Parathyroid adenoma (tissue), 2 donors: ENCODE measurements around the gene LPP.

ENCODE experiments used
- H2AFZ ChIP-seq: fragments of 300-600 bp; sonication (generic); one replicate; pipeline ENCODE4 v1.7.0; 2017; ENCODE audit warnings: antibody characterized with exemption, mild to moderate bottlenecking
- H3K27ac ChIP-seq: fragments of 300-600 bp; sonication (generic); one replicate; pipeline ENCODE4 v1.7.0; 2017
- H3K27me3 ChIP-seq: fragments of 300-600 bp; sonication (generic); one replicate; pipeline ENCODE4 v1.7.0; 2017; ENCODE audit warnings: low read length; ENCODE audit not compliant: control insufficient read depth, insufficient read depth
- H3K36me3 ChIP-seq: fragments of 300-600 bp; sonication (generic); one replicate; pipeline ENCODE4 v1.7.0; 2017; ENCODE audit warnings: low read length; ENCODE audit not compliant: control insufficient read depth, insufficient read depth
- H3K4me1 ChIP-seq: fragments of 300-600 bp; sonication (generic); one replicate; pipeline ENCODE4 v1.7.0; 2017; ENCODE audit warnings: control low read depth
- H3K4me2 ChIP-seq: fragments of 300-600 bp; sonication (generic); one replicate; pipeline ENCODE4 v1.7.0; 2017; ENCODE audit warnings: low read length
- H3K4me3 ChIP-seq: fragments of 300-600 bp; sonication (generic); one replicate; pipeline ENCODE4 v1.7.0; 2017; ENCODE audit warnings: low read depth, low read length
- H3K79me2 ChIP-seq: fragments of 300-600 bp; sonication (generic); one replicate; pipeline ENCODE4 v1.7.0; 2017; ENCODE audit warnings: control low read depth
- H3K9ac ChIP-seq: fragments of 300-600 bp; sonication (generic); one replicate; pipeline ENCODE4 v1.7.0; 2017; ENCODE audit warnings: mild to moderate bottlenecking
- H3K9me3 ChIP-seq: fragments of 300-600 bp; sonication (generic); one replicate; pipeline ENCODE4 v1.7.0; 2017; ENCODE audit warnings: low read length; ENCODE audit not compliant: control insufficient read depth
- TF ChIP-seq, protein P1 (sequence below): fragments of 300-600 bp; sonication (generic); IDR thresholded peaks from one replicate; pipeline ENCODE4 v1.7.0; 2017; ENCODE audit warnings: antibody characterized with exemption, mild to moderate bottlenecking
- donor health status: primary hyperparathyroidism.

LPP gene

DNA sequence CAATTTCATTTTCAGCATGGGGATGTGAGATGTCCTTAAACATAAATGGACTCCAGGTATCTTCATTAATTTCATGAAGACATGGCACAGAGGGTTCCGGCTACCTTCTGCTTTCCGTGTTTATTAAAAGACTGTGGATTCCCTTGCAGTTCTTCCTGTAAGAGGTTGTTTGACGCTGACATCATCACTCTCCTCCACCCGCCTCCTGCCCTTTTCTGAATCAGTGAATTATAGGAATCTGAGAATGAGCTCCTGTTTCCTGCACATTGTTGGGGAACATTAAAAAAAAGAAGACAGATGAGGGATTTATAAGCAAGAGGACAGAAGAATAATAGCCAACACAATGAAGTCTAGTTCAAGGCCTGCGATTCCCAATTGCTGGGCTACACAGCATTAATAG, 191.3 kb downstream of the LPP start:
- Histone ChIP-seq H3K4me2 (no peak overlapping the region), H3K27ac (no peak overlapping the region), H2AFZ (no peak overlapping the region), H3K9ac (no peak overlapping the region), H3K27me3 (no peaks in the 10 kb centered on the region), H3K79me2 (no peaks in the 10 kb centered on the region), H3K4me1 (peaks cover 9% of the 10 kb centered on the region), H3K36me3 (no peaks in the 10 kb centered on the region), H3K9me3 (no peaks in the 10 kb centered on the region), H3K4me3 (no peak overlapping the region)
- TF ChIP-seq, protein P1, sequence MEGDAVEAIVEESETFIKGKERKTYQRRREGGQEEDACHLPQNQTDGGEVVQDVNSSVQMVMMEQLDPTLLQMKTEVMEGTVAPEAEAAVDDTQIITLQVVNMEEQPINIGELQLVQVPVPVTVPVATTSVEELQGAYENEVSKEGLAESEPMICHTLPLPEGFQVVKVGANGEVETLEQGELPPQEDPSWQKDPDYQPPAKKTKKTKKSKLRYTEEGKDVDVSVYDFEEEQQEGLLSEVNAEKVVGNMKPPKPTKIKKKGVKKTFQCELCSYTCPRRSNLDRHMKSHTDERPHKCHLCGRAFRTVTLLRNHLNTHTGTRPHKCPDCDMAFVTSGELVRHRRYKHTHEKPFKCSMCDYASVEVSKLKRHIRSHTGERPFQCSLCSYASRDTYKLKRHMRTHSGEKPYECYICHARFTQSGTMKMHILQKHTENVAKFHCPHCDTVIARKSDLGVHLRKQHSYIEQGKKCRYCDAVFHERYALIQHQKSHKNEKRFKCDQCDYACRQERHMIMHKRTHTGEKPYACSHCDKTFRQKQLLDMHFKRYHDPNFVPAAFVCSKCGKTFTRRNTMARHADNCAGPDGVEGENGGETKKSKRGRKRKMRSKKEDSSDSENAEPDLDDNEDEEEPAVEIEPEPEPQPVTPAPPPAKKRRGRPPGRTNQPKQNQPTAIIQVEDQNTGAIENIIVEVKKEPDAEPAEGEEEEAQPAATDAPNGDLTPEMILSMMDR, result no peak

DNA sequence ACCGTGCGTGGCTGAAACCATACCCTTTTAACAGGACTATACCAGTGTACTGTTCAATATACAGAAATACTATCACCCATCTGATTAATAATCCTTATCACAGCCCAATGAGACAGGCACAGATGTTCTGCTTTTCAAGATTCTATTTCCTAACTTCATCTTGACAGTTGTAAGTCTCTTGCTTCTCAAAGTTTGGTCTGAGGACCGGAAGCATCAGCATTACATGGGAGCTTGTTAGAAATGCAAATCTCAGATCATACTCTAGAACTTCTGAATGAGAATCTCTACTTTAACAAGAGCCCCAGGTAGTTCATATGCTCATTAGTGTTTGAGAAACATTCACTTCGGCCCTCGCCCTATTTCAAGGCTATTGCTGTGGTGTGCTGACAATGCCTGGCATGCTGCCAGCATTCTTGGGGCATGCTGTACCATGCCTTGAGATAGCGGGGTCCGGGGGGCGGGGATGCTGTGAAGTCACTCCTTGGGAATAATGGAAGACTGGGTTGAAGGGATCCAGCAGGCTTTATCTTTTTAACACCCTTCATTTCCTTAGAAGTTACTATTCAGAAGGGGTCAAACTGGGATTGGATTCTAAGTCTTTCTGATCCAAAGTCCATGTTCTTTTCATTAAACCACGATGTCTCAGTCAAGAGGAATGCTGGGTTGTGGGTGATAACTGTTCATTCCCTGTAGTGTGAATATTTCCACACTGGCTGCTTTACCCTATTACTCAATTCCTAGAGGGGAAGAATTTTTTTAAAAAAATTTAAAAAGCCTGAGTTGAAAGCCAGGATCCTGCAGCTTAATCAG, 194.7 kb downstream of the LPP start:
- Histone ChIP-seq H3K4me2 (no peak overlapping the region), H2AFZ (no peak overlapping the region), H3K9ac (no peak overlapping the region), H3K4me3 (no peak overlapping the region), H3K36me3 (no peaks in the 10 kb centered on the region), H3K4me1 (peaks cover 9% of the 10 kb centered on the region), H3K79me2 (no peaks in the 10 kb centered on the region), H3K27ac (no peak overlapping the region), H3K9me3 (no peaks in the 10 kb centered on the region), H3K27me3 (no peaks in the 10 kb centered on the region)
- TF ChIP-seq, protein P1, result no peak

DNA sequence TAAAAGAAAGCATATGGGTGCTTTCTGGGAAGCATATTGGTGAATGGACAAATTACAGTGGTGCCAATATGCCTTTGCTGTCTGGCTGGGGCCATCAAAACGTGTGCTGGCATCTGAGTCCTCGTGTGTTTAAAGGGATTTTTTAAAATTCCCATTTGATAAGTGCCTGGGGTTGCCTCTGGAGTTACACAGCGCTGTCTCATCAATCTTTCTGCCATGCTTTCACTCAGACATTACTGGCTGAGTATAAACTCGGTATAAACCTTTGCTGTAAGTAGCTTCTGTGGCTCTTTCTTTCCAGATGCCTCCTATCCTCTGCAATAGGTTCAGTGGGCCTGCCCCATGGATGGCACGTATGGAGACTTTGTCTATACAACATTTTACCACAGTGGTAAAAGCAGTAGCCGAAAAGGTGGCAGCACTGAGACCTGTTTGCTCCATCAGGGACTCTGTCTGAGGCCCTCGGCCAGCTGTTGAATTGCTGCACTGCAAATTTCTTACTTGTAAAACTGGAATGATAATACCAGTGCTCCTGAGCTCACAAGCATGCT, 195.5 kb downstream of the LPP start:
- H3K36me3 ChIP-seq, result no peaks in the 10 kb centered on the region
- no peaks in the 10 kb centered on the region for H3K79me2 ChIP-seq
- no peak overlapping the region for H3K27ac ChIP-seq
- no peak overlapping the region for H2AFZ ChIP-seq
- no peak overlapping the region for H3K4me2 ChIP-seq
- H3K27me3 ChIP-seq, result no peaks in the 10 kb centered on the region
- no peak overlapping the region for H3K9ac ChIP-seq
- no peak overlapping the region for H3K4me3 ChIP-seq
- no peaks in the 10 kb centered on the region for H3K9me3 ChIP-seq
- H3K4me1 ChIP-seq, result peaks cover 9% of the 10 kb centered on the region
- TF ChIP-seq, protein P1, result no peak

DNA sequence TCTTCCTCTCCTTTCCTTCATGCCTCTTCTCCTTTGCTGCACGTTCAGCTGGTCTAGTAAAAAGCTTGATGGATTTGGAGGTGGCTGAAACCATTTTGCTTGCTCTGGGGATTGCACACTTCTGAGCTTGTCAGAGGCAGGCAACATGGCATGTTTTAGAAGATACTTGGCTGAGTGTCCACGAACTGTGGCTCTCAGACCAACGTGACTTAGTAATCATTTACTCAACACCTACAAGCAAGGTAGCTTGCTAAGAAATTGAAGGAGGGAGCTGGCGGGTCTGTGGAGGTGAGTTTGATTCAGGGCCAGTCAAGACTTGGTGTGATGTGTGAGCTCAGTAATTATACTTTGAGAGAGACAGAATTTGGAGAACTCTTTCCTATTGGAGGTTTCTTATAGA, 196.0 kb downstream of the LPP start:
- Histone ChIP-seq H3K4me1 (peaks cover 9% of the 10 kb centered on the region), H3K79me2 (no peaks in the 10 kb centered on the region), H3K27ac (no peak overlapping the region), H3K9ac (no peak overlapping the region), H3K9me3 (no peaks in the 10 kb centered on the region), H3K36me3 (no peaks in the 10 kb centered on the region), H3K27me3 (no peaks in the 10 kb centered on the region), H3K4me2 (no peak overlapping the region), H2AFZ (no peak overlapping the region), H3K4me3 (no peak overlapping the region)
- TF ChIP-seq, protein P1, result no peak

DNA sequence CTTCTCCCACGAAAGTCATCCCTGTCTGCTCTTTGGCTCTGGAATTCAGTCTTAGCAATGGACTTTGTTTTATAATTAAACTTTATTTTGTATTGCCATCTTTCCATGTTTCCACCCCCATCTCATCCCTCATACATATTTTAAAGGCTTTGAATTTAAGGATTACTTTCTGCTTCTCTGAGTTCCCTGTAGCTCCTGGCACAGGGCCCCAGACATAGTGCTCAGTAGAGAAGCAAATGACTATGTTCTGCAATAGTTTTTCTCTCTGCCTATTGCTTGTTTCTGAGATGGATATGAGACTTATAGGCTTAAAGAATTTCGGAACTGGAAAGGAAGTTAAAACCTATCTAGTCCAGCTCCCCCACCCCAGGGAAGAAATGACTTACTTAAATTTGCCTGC, 197.0 kb downstream of the LPP start:
- Histone ChIP-seq H3K36me3 (no peaks in the 10 kb centered on the region), H3K4me2 (no peak overlapping the region), H3K9me3 (no peaks in the 10 kb centered on the region), H3K27me3 (no peaks in the 10 kb centered on the region), H2AFZ (no peak overlapping the region), H3K27ac (no peak overlapping the region), H3K4me1 (peaks cover 9% of the 10 kb centered on the region), H3K4me3 (no peak overlapping the region), H3K79me2 (no peaks in the 10 kb centered on the region), H3K9ac (no peak overlapping the region)
- TF ChIP-seq, protein P1, result no peak
